Measurements from ENCODE around the gene STK38L. TPM values are rescaled to one million over a fixed set of nuclear protein-coding genes. Genes with fewer than 3 reads are reported as not detected.

Gene STK38L
- total and polyA plus RNA-seq, 8 donors = 28.2 to 45.1 (median 40.4) TPM

GRCh38 chr12:27361372-27361771, 117.3 kb downstream of the STK38L start:
- intact Hi-C loops (cut with DNase I) = no loop called here
- H3K4me1 ChIP-seq = no peaks in the 10 kb centered on the region
- DNase-seq (no peak), ATAC-seq (no peak)
- H3K4me3 ChIP-seq = no peak overlapping the region
- H3K9me3 ChIP-seq = no peaks in the 10 kb centered on the region
- no peaks in the 10 kb centered on the region for H3K27me3 ChIP-seq
- no peaks in the 10 kb centered on the region for H3K36me3 ChIP-seq
- H3K27ac ChIP-seq = no peak overlapping the region
- TF ChIP-seq, protein P1, sequence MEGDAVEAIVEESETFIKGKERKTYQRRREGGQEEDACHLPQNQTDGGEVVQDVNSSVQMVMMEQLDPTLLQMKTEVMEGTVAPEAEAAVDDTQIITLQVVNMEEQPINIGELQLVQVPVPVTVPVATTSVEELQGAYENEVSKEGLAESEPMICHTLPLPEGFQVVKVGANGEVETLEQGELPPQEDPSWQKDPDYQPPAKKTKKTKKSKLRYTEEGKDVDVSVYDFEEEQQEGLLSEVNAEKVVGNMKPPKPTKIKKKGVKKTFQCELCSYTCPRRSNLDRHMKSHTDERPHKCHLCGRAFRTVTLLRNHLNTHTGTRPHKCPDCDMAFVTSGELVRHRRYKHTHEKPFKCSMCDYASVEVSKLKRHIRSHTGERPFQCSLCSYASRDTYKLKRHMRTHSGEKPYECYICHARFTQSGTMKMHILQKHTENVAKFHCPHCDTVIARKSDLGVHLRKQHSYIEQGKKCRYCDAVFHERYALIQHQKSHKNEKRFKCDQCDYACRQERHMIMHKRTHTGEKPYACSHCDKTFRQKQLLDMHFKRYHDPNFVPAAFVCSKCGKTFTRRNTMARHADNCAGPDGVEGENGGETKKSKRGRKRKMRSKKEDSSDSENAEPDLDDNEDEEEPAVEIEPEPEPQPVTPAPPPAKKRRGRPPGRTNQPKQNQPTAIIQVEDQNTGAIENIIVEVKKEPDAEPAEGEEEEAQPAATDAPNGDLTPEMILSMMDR (IDR thresholded peaks at IDR 0.05) = no peak

DNA sequence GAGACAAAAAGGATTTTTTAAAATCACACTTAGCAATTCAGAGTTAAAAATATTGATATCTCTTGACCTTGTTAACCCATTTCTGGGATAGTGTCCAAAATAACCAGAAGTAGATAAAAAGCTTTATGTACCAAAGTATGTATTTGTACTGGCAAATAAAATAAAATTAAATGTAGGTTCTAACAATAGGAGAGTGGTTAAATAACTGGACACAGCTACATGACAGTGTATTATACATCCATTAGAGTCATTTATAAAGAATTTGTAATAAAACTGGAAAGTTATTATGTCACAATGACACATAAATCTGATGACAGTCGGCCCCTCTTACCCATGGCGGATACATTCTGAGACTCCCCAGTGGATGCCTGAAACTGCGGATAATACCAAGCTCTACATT, 122.5 kb downstream of the STK38L start:
- Histone ChIP-seq H3K4me3 (no peak overlapping the region), H3K36me3 (peaks cover 0 to 5% of the 10 kb centered on the region in 2 donors), H3K9me3 (no peaks in the 10 kb centered on the region), H3K27ac (no peak overlapping the region), H3K27me3 (no peaks in the 10 kb centered on the region), H3K4me1 (no peaks in the 10 kb centered on the region)
- intact Hi-C loops (cut with DNase I) = no loop called here
- no peak for ATAC-seq
- TF ChIP-seq, protein P1 (IDR thresholded peaks at IDR 0.05) = no peak
- no peak for DNase-seq

- DNase-seq = no peak
- ATAC-seq = no peak
- Histone ChIP-seq H3K27me3 (no peaks in the 10 kb centered on the region), H3K36me3 (peaks cover 0 to 5% of the 10 kb centered on the region in 2 donors), H3K4me1 (no peaks in the 10 kb centered on the region), H3K4me3 (no peak overlapping the region), H3K9me3 (peaks cover 0 to 2% of the 10 kb centered on the region in 2 donors), H3K27ac (no peak overlapping the region)
- intact Hi-C loops (cut with DNase I) = no loop called here
- TF ChIP-seq, protein P1 (IDR thresholded peaks at IDR 0.05) = no peak
Observed at GRCh38 chr12:27367078-27367477, 123.0 kb downstream of the STK38L start.

Other genes with a start within 250 kb of the STK38L start
- 100 to 1,000 TPM in 1 of 2 donors, 10 to 100 TPM in 1; 81.7 to 130 TPM for gene TM7SF3, start 229.9 kb upstream of the STK38L start, total RNA-seq
- gene TM7SF3, start 229.9 kb upstream of the STK38L start, polyA plus RNA-seq (ENCODE audit: insufficient read length in 6 of 6) = 10 to 100 TPM; 47.8 to 77.8 (median 53.7) TPM
- gene MED21, start 221.7 kb upstream of the STK38L start, total RNA-seq = 10 to 100 TPM; 64.1 to 66.2 TPM
- 10 to 100 TPM; 56.1 to 65.8 (median 58.7) TPM for gene MED21, start 221.7 kb upstream of the STK38L start, polyA plus RNA-seq (ENCODE audit: insufficient read length in 6 of 6)
- gene C12orf71, start 161.7 kb upstream of the STK38L start, total RNA-seq = not detected
- under 1 TPM; 0.25 to 0.47 (median 0.34) TPM for gene C12orf71, start 161.7 kb upstream of the STK38L start, polyA plus RNA-seq (ENCODE audit: insufficient read length in 6 of 6)
- 10 to 100 TPM; 12.1 to 14.1 TPM for gene BMAL2, start 88.5 kb downstream of the STK38L start, total RNA-seq
- 1 to 10 TPM; 3.2 to 5.1 (median 3.5) TPM for gene BMAL2, start 88.5 kb downstream of the STK38L start, polyA plus RNA-seq (ENCODE audit: insufficient read length in 6 of 6)
- gene SMCO2, start 202.4 kb downstream of the STK38L start, total RNA-seq = under 1 TPM in 1 of 2 donors, not detected in 1; 0.52 TPM
- gene SMCO2, start 202.4 kb downstream of the STK38L start, polyA plus RNA-seq (ENCODE audit: insufficient read length in 6 of 6) = under 1 TPM in 5 of 6 donors, not detected in 1; 0.17 to 0.60 (median 0.24) TPM

All from left lung (tissue), 10 donors.